RWPE1 (cell line): ENCODE data around the gene DUOXA2.

Experiments used
- CTCF ChIA-PET: fragments of 350-600 bp; sonication (Branson Sonifier 250); formaldehyde crosslinking; extraction: SDS; loops from one replicate; lab custom pipeline; 2021; lab: Yijun Ruan, JAX
- POLR2A ChIA-PET: fragments of 400-600 bp; formaldehyde crosslinking; extraction: SDS; loops from one replicate; lab custom pipeline; 2020; ENCODE audit warnings: antibody characterized with exemption; ENCODE audit not compliant: low non-redundant PET; lab: Yijun Ruan, JAX
- DNase-seq: peaks from one replicate; pipeline ENCODE4 v3.0.0; 2012; ENCODE audit warnings: low spot score
- H3K27ac ChIP-seq: fragments of 450-650 bp; 2 replicates; pipeline ENCODE4 v1.5.1; 2017
- TF ChIP-seq, protein P1 (sequence below): fragments of 450-650 bp; conservative IDR thresholded peaks from 2 replicates; pipeline ENCODE4 v1.5.1; 2017; ENCODE audit warnings: low read depth, mild to moderate bottlenecking

The DUOXA2 gene

DNA sequence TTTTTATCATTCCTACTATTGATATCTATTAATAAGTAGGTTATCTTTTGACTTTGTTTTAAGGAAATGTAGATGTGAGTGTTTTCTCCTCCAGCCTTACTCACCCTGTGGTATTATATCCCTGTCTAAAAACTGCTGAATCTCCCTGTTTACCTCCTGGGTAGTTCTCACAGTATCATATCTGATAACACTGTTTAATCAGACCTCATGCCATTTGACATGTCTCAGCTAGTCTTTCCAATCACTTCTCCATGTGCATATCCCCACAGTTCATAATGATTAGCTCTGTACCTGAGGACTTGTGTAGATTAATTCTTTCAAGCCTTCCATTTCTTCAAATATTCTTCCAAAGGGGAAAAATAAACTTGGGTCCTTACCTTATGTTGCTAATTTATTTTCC is 30.9 kb upstream of the DUOXA2 start:
- TF ChIP-seq, protein P1, sequence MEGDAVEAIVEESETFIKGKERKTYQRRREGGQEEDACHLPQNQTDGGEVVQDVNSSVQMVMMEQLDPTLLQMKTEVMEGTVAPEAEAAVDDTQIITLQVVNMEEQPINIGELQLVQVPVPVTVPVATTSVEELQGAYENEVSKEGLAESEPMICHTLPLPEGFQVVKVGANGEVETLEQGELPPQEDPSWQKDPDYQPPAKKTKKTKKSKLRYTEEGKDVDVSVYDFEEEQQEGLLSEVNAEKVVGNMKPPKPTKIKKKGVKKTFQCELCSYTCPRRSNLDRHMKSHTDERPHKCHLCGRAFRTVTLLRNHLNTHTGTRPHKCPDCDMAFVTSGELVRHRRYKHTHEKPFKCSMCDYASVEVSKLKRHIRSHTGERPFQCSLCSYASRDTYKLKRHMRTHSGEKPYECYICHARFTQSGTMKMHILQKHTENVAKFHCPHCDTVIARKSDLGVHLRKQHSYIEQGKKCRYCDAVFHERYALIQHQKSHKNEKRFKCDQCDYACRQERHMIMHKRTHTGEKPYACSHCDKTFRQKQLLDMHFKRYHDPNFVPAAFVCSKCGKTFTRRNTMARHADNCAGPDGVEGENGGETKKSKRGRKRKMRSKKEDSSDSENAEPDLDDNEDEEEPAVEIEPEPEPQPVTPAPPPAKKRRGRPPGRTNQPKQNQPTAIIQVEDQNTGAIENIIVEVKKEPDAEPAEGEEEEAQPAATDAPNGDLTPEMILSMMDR, result no peak
- no peak overlapping the region for H3K27ac ChIP-seq
- ChIA-PET POLR2A (no interaction called here), CTCF (no interaction called here)
- DNase-seq, result no peak

DNA sequence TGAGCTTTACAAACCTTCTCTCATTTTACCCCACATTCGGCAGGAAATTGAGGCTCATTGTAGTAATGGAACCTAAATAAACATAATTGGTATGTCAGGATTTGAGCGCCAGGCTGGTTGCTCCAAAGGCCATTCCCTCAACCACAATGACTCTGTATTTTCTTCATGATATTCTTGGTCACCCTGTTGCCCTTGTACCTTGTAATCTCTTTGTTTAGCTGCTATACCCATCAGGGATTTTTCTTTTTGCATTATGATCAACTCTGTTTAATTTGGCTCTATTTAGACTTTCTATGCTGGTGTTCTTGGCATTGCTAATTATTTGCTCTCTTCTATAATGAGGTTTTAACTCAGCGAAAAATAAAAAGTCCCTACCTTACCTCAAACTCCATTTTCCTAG is 30.0 kb upstream of the DUOXA2 start:
- CTCF ChIA-PET, result no interaction called here
- TF ChIP-seq, protein P1, result no peak
- POLR2A ChIA-PET, result no interaction called here
- H3K27ac ChIP-seq, result no peak overlapping the region
- no peak for DNase-seq

DNA sequence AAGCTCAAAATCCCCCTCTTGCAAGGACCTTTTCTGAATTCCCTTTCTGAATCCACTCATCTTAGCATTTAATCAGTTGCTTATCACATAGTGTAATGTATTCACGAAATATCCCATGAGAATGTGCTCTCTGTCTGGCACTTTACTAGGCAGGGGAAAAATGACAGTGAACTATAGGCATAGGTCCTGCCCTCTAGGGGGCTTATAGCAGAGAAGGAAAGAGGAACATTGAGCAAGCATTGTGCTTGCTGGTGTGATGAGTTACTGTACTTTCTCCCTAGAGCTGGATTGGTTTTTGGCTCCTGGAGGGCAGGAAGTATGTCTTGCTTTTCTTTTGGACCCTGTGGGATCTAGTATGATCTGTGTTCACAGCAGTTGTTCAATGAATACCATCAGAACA is 26.6 kb upstream of the DUOXA2 start:
- POLR2A ChIA-PET, result no interaction called here
- no peak for DNase-seq
- TF ChIP-seq, protein P1, result no peak
- H3K27ac ChIP-seq, result no peak overlapping the region
- CTCF ChIA-PET, result interaction anchor here (1.9 kb wide), 1 partner anchor 31 kb away, joined by 4 read pairs; no protein-coding TSS in a partner anchor

DNA sequence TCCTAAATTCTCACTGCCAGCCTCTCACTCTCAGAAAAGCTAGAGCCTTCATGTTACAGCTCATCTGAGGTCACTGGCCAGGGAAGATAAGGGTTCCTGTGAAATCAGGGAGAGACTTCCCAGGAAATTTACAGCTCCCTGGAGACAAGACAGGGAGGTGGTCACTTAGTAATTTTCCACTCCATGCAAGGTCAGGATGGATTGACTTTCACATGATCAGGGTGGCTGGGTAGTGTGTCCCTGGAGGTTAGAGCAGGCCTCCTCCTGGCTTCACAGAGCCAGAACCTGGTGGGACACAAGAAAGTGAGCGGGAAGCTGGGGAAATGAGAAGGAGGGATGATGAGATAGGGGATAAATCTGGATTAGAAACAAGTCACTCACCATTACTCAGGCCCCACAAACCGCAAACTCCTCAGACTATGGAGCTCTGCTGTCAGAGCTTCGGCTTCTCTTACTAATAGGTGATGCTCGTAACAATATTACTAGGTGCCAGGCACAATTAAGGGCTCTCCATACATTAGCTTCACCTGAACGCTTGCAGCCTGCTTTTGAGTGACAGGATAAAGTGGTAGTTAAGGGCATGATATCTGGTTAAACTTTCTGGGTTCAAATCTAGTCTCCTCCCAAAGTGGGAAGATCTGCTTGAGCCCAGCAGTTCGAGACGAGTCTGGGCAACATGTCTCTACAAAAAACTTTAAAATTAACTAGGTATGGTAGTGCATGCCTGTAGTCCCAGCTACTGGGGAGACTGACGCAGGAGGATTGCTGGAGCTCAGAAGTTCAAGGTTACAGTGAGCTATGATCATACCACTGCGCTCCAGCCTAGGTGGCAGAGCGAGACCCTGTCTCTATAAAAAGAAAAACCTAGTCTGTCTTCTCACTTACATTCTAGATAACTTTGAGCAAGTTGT is 25.1 kb upstream of the DUOXA2 start:
- ChIA-PET POLR2A (no interaction called here), CTCF (interaction anchor here (1.9 kb wide), 1 partner anchor 29 kb away, joined by 4 read pairs; no protein-coding TSS in a partner anchor)
- no peak for DNase-seq
- TF ChIP-seq, protein P1, result no peak
- no peak overlapping the region for H3K27ac ChIP-seq

DNA sequence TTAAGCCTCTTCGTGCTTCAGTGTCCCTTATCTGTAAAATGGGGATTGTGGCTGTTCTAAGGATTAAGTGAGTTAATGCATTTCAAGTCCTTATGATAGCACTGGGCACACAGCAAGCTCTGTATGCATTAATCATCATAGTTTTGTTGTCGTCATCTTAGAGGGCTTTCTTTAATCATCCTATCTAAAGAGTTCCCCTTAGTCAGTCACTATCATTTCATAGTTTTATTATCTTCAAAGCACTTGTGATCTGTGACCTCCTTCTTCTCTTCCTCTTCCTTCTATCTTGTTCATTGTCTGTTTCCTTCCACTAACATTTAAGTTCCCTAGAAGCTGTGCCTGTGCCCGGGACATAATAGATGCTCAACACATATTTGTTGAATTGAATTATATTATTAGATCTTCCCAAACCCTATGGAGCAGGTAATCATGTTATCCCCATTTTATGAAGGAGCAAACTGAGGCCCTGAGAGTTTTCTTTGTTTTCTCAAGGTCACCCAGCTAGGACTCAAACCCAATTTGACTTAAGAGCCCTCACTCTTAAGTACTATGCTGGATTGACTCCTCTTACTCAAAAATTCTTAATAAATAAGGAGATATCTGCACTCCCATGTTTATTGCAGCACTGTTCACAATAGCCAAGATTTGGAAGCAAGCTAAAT is 24.3 kb upstream of the DUOXA2 start:
- CTCF ChIA-PET, result interaction anchor here (0.6 kb wide), 1 partner anchor 1704 kb away, joined by 3 read pairs; no protein-coding TSS in a partner anchor
- POLR2A ChIA-PET, result no interaction called here
- no peak for DNase-seq
- TF ChIP-seq, protein P1, result no peak
- no peak overlapping the region for H3K27ac ChIP-seq

DNA sequence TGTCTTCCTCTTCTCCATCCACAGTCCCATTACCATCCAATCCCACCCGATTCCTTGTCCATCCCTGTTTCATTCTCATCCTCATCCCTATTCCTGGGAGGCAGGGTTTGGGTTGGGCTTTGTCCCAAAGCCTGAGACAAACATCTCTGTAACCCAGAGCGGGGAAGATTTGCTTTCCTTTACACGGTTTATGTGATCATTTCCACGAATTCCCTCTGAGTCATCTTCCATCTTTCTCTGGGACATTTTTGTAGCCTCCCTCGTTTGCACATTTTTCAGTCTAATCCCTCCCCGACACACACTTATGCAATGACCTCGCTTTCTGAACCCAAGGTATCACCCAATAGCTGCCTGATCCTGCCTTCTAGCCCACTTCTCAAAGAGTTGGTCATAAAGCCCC is 23.0 kb upstream of the DUOXA2 start:
- ChIA-PET POLR2A (no interaction called here), CTCF (no interaction called here)

More for the DNA sequence above, 23.0 kb upstream of the DUOXA2 start:
- no peak for DNase-seq
- H3K27ac ChIP-seq, result no peak overlapping the region
- TF ChIP-seq, protein P1, result no peak
